HepG2 (cell line): Measurements from ENCODE around the gene PCIF1. TPM values are rescaled to one million over a fixed set of nuclear protein-coding genes. Genes with fewer than 3 reads are reported as not detected.

Source experiments
- AGO2 ChIP-seq: fragments of 200-400 bp; formaldehyde crosslinking; optimal IDR thresholded peaks from 2 replicates; pipeline ENCODE3; 2017; ENCODE audit warnings: mild to moderate bottlenecking, low read depth, low read length, moderate library complexity
- BRCA1 ChIP-seq: sonication (generic); formaldehyde crosslinking; IDR thresholded peaks from 2 replicates; pipeline ENCODE4 v1.4.0; 2020; ENCODE audit warnings: missing genetic modification reagents
- CHD2 ChIP-seq: IDR thresholded peaks from 2 replicates; pipeline ENCODE4 v1.6.1; 2011; ENCODE audit warnings: low read depth, low read length, improper control_type of control experiment
- ETV5 ChIP-seq: IDR thresholded peaks from 2 replicates; pipeline ENCODE4 v1.6.1; 2018; ENCODE audit warnings: missing biosample characterization, missing genetic modification reagents, inconsistent platforms, borderline replicate concordance
- FOXP1 ChIP-seq, 2 experiments: fragments of 450-650 bp in 1 of 2; IDR thresholded peaks; 2 replicates each; pipeline ENCODE4 v1.6.1; 2017 to 2018; ENCODE audit warnings: antibody characterized with exemption in 1 of 2
- MED1 ChIP-seq: sonication (generic); formaldehyde crosslinking; IDR thresholded peaks from 2 replicates; pipeline ENCODE4 v1.4.0; 2020; ENCODE audit warnings: missing genetic modification reagents
- ZNF335 ChIP-seq: sonication (generic); formaldehyde crosslinking; IDR thresholded peaks from 2 replicates; pipeline ENCODE4 v1.4.0; 2020; ENCODE audit warnings: missing genetic modification reagents
- ZNF460 ChIP-seq: sonication (generic); formaldehyde crosslinking; IDR thresholded peaks from 2 replicates; pipeline ENCODE4 v1.5.1; 2020; ENCODE audit warnings: missing genetic modification reagents, mild to moderate bottlenecking, borderline replicate concordance
- ZNF605 ChIP-seq: sonication (generic); formaldehyde crosslinking; IDR thresholded peaks from 2 replicates; pipeline ENCODE4 v1.8.0; 2022; ENCODE audit warnings: mild to moderate bottlenecking, missing genetic modification reagents
- ZNF780A ChIP-seq: sonication (generic); formaldehyde crosslinking; IDR thresholded peaks from 2 replicates; pipeline ENCODE4 v1.8.0; 2022; ENCODE audit warnings: mild to moderate bottlenecking, missing genetic modification reagents, moderate library complexity
- ZSCAN22 ChIP-seq: sonication (generic); formaldehyde crosslinking; IDR thresholded peaks from 2 replicates; pipeline ENCODE4 v1.4.0; 2020; ENCODE audit warnings: mild to moderate bottlenecking, missing genetic modification reagents
- polyA plus RNA-seq, 8 experiments: library from polyadenylated mRNA; depleted of rRNA in 3 of 8; stranded (reverse) in 7 of 8; unstranded in 1 of 8; fragments of >200 nt; fragmentation: Illumina TruSeq in 4 of 8; extraction: Trizol in 4 of 8; gene quantifications; 2 replicates each; pipeline versions ENCODE4 v1.2.1 to v1.2.3, GENCODE V29; 2011 to 2016; ENCODE audit warnings: low read depth in 4 of 8, missing spikeins in 1 of 8, mixed read lengths in 1 of 8; ENCODE audit not compliant: insufficient read depth in 1 of 8
- total RNA-seq, 5 experiments: library from RNA; depleted of rRNA; stranded (reverse); fragments of >200 nt; fragmentation: Illumina TruSeq; extraction: Trizol; gene quantifications; 2 replicates each; pipeline ENCODE4 v1.2.3, GENCODE V29; 2016; ENCODE audit warnings: low read depth in 1 of 5
- TF ChIP-seq, protein P1 (sequence below): sonication (generic); formaldehyde crosslinking; IDR thresholded peaks from 2 replicates; pipeline ENCODE4 v1.4.0; 2020; ENCODE audit warnings: missing genetic modification reagents
- TF ChIP-seq, protein P2 (sequence below): sonication (generic); formaldehyde crosslinking; IDR thresholded peaks from 2 replicates; pipeline ENCODE4 v1.4.0; 2020; ENCODE audit warnings: mild to moderate bottlenecking, missing genetic modification reagents
- TF ChIP-seq, protein P3 (sequence below): sonication (generic); formaldehyde crosslinking; IDR thresholded peaks from 2 replicates; pipeline ENCODE4 v1.8.1; 2023; ENCODE audit warnings: mild to moderate bottlenecking, inconsistent platforms, moderate library complexity, missing genetic modification reagents, borderline replicate concordance
- TF ChIP-seq, protein P4 (sequence below): sonication (generic); formaldehyde crosslinking; conservative IDR thresholded peaks from 2 replicates; pipeline ENCODE4 v1.8.0; 2022; ENCODE audit warnings: missing genetic modification reagents
- TF ChIP-seq, protein P5 (sequence below): sonication (generic); formaldehyde crosslinking; IDR thresholded peaks from 2 replicates; pipeline ENCODE4 v1.5.1; 2020; ENCODE audit warnings: missing genetic modification reagents, mild to moderate bottlenecking, borderline replicate concordance

The PCIF1 gene
- total and polyA plus RNA-seq, 2 of the 13 experiments (the other 11 are each of a cell fraction or from before 2014, with no cell fraction given), result 20.9 to 24.4 TPM

DNA sequence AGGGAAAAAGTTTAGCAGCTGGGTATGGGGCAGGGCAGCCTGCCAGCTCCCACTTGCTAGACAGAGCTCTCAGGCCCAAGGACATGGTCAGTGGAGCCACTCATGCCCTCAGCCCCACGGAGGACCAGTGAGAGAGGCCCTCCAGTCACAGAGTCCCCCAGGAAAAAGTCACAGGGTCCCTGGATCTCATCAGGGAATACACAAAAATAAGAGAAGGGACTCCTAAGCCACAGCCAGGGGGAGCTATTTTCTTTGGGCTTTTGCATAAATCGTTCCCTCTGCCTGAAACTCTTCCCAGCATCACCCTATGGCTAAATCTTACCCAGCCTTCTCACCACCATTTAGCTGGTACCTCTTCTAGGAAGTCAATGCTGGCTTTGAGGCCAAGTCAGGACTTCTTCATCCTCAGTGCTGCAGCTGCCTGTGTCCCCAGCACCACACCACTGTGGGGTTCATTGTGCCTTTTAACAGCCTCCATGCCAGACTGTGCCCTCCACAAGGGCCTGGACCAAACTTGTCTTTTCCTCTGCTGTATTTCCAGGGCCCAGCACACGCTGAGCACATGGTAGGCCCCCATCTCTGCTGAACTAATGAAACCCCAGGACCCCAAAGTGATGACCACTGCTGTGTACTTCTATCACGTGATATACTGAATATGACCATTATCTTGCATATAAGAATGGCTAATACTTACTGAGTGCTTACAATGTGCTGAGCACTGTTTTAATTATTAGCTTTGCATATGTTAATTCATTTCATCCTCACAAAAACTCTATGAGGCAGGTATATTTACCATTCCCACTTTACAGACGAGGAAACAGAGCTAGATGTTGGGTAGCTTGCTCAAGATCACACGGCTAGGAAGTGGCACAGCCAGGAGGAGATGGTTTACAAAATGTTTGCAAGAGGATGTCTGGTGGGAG is 35.5 kb downstream of the PCIF1 start (continued):
- TF ChIP-seq, protein P1, sequence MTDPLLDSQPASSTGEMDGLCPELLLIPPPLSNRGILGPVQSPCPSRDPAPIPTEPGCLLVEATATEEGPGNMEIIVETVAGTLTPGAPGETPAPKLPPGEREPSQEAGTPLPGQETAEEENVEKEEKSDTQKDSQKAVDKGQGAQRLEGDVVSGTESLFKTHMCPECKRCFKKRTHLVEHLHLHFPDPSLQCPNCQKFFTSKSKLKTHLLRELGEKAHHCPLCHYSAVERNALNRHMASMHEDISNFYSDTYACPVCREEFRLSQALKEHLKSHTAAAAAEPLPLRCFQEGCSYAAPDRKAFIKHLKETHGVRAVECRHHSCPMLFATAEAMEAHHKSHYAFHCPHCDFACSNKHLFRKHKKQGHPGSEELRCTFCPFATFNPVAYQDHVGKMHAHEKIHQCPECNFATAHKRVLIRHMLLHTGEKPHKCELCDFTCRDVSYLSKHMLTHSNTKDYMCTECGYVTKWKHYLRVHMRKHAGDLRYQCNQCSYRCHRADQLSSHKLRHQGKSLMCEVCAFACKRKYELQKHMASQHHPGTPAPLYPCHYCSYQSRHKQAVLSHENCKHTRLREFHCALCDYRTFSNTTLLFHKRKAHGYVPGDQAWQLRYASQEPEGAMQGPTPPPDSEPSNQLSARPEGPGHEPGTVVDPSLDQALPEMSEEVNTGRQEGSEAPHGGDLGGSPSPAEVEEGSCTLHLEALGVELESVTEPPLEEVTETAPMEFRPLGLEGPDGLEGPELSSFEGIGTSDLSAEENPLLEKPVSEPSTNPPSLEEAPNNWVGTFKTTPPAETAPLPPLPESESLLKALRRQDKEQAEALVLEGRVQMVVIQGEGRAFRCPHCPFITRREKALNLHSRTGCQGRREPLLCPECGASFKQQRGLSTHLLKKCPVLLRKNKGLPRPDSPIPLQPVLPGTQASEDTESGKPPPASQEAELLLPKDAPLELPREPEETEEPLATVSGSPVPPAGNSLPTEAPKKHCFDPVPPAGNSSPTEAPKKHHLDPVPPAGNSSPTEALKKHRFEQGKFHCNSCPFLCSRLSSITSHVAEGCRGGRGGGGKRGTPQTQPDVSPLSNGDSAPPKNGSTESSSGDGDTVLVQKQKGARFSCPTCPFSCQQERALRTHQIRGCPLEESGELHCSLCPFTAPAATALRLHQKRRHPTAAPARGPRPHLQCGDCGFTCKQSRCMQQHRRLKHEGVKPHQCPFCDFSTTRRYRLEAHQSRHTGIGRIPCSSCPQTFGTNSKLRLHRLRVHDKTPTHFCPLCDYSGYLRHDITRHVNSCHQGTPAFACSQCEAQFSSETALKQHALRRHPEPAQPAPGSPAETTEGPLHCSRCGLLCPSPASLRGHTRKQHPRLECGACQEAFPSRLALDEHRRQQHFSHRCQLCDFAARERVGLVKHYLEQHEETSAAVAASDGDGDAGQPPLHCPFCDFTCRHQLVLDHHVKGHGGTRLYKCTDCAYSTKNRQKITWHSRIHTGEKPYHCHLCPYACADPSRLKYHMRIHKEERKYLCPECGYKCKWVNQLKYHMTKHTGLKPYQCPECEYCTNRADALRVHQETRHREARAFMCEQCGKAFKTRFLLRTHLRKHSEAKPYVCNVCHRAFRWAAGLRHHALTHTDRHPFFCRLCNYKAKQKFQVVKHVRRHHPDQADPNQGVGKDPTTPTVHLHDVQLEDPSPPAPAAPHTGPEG, result no peak
- no peak for TF ChIP-seq ETV5 (CRISPR knock-in tag)
- TF ChIP-seq, protein P2, sequence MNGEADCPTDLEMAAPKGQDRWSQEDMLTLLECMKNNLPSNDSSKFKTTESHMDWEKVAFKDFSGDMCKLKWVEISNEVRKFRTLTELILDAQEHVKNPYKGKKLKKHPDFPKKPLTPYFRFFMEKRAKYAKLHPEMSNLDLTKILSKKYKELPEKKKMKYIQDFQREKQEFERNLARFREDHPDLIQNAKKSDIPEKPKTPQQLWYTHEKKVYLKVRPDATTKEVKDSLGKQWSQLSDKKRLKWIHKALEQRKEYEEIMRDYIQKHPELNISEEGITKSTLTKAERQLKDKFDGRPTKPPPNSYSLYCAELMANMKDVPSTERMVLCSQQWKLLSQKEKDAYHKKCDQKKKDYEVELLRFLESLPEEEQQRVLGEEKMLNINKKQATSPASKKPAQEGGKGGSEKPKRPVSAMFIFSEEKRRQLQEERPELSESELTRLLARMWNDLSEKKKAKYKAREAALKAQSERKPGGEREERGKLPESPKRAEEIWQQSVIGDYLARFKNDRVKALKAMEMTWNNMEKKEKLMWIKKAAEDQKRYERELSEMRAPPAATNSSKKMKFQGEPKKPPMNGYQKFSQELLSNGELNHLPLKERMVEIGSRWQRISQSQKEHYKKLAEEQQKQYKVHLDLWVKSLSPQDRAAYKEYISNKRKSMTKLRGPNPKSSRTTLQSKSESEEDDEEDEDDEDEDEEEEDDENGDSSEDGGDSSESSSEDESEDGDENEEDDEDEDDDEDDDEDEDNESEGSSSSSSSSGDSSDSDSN (CRISPR knock-in tag), result no peak; the same call in 1 of the 2 replicates
- TF ChIP-seq, protein P3, sequence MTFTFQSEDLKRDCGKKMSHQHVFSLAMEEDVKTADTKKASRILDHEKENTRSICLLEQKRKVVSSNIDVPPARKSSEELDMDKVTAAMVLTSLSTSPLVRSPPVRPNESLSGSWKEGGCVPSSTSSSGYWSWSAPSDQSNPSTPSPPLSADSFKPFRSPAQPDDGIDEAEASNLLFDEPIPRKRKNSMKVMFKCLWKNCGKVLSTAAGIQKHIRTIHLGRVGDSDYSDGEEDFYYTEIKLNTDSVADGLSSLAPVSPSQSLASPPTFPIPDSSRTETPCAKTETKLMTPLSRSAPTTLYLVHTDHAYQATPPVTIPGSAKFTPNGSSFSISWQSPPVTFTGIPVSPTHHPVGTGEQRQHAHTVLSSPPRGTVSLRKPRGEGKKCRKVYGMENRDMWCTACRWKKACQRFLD (CRISPR knock-in tag), result no peak
- no peak for TF ChIP-seq FOXP1 (IDR thresholded peaks at IDR 0.05)
- no peak for TF ChIP-seq FOXP1 (CRISPR knock-in tag; IDR thresholded peaks at IDR 0.05)
- no peak for TF ChIP-seq ZSCAN22
- TF ChIP-seq AGO2, result no peak
- no peak for TF ChIP-seq ZNF460
- no peak for TF ChIP-seq ZNF780A (CRISPR knock-in tag)
- TF ChIP-seq, protein P4, sequence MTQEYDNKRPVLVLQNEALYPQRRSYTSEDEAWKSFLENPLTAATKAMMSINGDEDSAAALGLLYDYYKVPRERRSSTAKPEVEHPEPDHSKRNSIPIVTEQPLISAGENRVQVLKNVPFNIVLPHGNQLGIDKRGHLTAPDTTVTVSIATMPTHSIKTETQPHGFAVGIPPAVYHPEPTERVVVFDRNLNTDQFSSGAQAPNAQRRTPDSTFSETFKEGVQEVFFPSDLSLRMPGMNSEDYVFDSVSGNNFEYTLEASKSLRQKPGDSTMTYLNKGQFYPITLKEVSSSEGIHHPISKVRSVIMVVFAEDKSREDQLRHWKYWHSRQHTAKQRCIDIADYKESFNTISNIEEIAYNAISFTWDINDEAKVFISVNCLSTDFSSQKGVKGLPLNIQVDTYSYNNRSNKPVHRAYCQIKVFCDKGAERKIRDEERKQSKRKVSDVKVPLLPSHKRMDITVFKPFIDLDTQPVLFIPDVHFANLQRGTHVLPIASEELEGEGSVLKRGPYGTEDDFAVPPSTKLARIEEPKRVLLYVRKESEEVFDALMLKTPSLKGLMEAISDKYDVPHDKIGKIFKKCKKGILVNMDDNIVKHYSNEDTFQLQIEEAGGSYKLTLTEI, result no peak
- peak; percentile 95 for TF ChIP-seq ZNF335 (CRISPR knock-in tag)
- TF ChIP-seq, protein P5, sequence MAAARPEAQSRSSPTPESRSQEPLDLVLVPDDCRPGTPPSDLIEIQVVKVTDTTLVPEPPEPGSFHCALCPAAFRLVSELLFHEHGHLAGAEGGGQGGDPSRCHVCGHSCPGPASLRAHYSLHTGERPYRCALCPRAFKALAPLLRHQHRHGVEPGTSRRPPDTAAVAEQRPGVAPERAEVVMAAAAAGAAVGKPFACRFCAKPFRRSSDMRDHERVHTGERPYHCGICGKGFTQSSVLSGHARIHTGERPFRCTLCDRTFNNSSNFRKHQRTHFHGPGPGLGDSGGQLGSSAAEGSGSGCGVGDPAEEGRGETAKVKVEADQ (CRISPR knock-in tag), result no peak
- no peak for TF ChIP-seq ZNF605 (CRISPR knock-in tag)
- TF ChIP-seq MED1, result no peak
- TF ChIP-seq CHD2, result no peak
- TF ChIP-seq BRCA1 (CRISPR knock-in tag), result no peak
